ENCODE results near the gene C1orf226. TPM values are rescaled to one million over a fixed set of nuclear protein-coding genes. Genes with fewer than 3 reads are reported as not detected.

C1orf226 gene
- total and polyA plus RNA-seq, 9 of the 15 experiments (the other 6 are each of a cell fraction or from before 2014, with no cell fraction given), result 0.10 to 1.4 (median 0.47) TPM

- TF ChIP-seq, protein P1, sequence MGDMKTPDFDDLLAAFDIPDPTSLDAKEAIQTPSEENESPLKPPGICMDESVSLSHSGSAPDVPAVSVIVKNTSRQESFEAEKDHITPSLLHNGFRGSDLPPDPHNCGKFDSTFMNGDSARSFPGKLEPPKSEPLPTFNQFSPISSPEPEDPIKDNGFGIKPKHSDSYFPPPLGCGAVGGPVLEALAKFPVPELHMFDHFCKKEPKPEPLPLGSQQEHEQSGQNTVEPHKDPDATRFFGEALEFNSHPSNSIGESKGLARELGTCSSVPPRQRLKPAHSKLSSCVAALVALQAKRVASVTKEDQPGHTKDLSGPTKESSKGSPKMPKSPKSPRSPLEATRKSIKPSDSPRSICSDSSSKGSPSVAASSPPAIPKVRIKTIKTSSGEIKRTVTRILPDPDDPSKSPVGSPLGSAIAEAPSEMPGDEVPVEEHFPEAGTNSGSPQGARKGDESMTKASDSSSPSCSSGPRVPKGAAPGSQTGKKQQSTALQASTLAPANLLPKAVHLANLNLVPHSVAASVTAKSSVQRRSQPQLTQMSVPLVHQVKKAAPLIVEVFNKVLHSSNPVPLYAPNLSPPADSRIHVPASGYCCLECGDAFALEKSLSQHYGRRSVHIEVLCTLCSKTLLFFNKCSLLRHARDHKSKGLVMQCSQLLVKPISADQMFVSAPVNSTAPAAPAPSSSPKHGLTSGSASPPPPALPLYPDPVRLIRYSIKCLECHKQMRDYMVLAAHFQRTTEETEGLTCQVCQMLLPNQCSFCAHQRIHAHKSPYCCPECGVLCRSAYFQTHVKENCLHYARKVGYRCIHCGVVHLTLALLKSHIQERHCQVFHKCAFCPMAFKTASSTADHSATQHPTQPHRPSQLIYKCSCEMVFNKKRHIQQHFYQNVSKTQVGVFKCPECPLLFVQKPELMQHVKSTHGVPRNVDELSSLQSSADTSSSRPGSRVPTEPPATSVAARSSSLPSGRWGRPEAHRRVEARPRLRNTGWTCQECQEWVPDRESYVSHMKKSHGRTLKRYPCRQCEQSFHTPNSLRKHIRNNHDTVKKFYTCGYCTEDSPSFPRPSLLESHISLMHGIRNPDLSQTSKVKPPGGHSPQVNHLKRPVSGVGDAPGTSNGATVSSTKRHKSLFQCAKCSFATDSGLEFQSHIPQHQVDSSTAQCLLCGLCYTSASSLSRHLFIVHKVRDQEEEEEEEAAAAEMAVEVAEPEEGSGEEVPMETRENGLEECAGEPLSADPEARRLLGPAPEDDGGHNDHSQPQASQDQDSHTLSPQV (IDR thresholded peaks at IDR 0.05), result peak; percentile 48; the same call in 1 of the 2 replicates
- TF ChIP-seq, protein P2, sequence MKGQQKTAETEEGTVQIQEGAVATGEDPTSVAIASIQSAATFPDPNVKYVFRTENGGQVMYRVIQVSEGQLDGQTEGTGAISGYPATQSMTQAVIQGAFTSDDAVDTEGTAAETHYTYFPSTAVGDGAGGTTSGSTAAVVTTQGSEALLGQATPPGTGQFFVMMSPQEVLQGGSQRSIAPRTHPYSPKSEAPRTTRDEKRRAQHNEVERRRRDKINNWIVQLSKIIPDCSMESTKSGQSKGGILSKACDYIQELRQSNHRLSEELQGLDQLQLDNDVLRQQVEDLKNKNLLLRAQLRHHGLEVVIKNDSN (CRISPR knock-in tag; IDR thresholded peaks at IDR 0.05), result peak; percentile 59
- TF ChIP-seq CREB1 (IDR thresholded peaks at IDR 0.05) (0 out of 2 replicates have a peak, but pooled peaks have one; percentile 20), CREB1 (CRISPR knock-in tag; IDR thresholded peaks at IDR 0.05) (no peak), MNT (conservative IDR thresholded peaks at IDR 0.05) (0 out of 4 replicates have a peak, but pooled peaks of 1 of the 2 experiments have one; percentile 2), HDAC8 (tag; IDR thresholded peaks at IDR 0.05) (no peak), DACH1 (IDR thresholded peaks at IDR 0.05; ENCODE audit: partially characterized antibody) (no peak)
- TF ChIP-seq, protein P3, sequence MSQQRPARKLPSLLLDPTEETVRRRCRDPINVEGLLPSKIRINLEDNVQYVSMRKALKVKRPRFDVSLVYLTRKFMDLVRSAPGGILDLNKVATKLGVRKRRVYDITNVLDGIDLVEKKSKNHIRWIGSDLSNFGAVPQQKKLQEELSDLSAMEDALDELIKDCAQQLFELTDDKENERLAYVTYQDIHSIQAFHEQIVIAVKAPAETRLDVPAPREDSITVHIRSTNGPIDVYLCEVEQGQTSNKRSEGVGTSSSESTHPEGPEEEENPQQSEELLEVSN (IDR thresholded peaks at IDR 0.05; ENCODE audit: borderline replicate concordance in 1 of 2, extremely low read depth in 1 of 2, insufficient read depth in 1 of 2, insufficient read length in 1 of 2, low read depth in 1 of 2, low read length in 1 of 2, poor library complexity in 1 of 2, severe bottlenecking in 1 of 2), result peak in 1 of 2 experiments; percentile 11
- TF ChIP-seq, protein P4, sequence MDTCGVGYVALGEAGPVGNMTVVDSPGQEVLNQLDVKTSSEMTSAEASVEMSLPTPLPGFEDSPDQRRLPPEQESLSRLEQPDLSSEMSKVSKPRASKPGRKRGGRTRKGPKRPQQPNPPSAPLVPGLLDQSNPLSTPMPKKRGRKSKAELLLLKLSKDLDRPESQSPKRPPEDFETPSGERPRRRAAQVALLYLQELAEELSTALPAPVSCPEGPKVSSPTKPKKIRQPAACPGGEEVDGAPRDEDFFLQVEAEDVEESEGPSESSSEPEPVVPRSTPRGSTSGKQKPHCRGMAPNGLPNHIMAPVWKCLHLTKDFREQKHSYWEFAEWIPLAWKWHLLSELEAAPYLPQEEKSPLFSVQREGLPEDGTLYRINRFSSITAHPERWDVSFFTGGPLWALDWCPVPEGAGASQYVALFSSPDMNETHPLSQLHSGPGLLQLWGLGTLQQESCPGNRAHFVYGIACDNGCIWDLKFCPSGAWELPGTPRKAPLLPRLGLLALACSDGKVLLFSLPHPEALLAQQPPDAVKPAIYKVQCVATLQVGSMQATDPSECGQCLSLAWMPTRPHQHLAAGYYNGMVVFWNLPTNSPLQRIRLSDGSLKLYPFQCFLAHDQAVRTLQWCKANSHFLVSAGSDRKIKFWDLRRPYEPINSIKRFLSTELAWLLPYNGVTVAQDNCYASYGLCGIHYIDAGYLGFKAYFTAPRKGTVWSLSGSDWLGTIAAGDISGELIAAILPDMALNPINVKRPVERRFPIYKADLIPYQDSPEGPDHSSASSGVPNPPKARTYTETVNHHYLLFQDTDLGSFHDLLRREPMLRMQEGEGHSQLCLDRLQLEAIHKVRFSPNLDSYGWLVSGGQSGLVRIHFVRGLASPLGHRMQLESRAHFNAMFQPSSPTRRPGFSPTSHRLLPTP (IDR thresholded peaks at IDR 0.05; ENCODE audit: borderline replicate concordance, extremely low read depth, insufficient read length), result no peak
- TF ChIP-seq, protein P5, sequence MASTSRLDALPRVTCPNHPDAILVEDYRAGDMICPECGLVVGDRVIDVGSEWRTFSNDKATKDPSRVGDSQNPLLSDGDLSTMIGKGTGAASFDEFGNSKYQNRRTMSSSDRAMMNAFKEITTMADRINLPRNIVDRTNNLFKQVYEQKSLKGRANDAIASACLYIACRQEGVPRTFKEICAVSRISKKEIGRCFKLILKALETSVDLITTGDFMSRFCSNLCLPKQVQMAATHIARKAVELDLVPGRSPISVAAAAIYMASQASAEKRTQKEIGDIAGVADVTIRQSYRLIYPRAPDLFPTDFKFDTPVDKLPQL (IDR thresholded peaks at IDR 0.05; ENCODE audit: extremely low read depth, insufficient read length), result no peak
- TF ChIP-seq, protein P6, sequence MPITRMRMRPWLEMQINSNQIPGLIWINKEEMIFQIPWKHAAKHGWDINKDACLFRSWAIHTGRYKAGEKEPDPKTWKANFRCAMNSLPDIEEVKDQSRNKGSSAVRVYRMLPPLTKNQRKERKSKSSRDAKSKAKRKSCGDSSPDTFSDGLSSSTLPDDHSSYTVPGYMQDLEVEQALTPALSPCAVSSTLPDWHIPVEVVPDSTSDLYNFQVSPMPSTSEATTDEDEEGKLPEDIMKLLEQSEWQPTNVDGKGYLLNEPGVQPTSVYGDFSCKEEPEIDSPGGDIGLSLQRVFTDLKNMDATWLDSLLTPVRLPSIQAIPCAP (CRISPR knock-in tag; IDR thresholded peaks at IDR 0.05; ENCODE audit: borderline replicate concordance), result no peak
These were observed 30.5 kb downstream of the C1orf226 start, which contains the start of gene SH2D1B (continued) for GRCh38 chr1:162412002-162412401.
